BJ (cell line): ENCODE measurements around the gene MCF2. TPM values are rescaled to one million over a fixed set of nuclear protein-coding genes. Genes with fewer than 3 reads are reported as not detected.

Experiments used
- CTCF ChIA-PET: fragments of 350-600 bp; formaldehyde crosslinking; extraction: SDS; loops from one replicate; lab custom pipeline; 2021; ENCODE audit warnings: antibody characterized with exemption, inconsistent platforms; lab: Yijun Ruan, JAX
- POLR2A ChIA-PET: fragments of 300-600 bp; sonication (Branson Sonifier 250); formaldehyde crosslinking; extraction: SDS; loops from one replicate; lab custom pipeline; 2021; ENCODE audit warnings: antibody characterized with exemption; lab: Charles Lee
- DNase-seq: peaks from one replicate; pipeline ENCODE4 v3.0.0-alpha.2; 2011; ENCODE audit warnings: low read depth
- H3K27me3 ChIP-seq: 2 replicates; pipeline ENCODE4 v1.6.0; 2011; ENCODE audit warnings: low read length; ENCODE audit not compliant: control insufficient read depth, insufficient read depth
- H3K36me3 ChIP-seq: 2 replicates; pipeline ENCODE4 v1.5.1; 2011; ENCODE audit warnings: low read length; ENCODE audit not compliant: control insufficient read depth, insufficient read depth
- H3K4me3 ChIP-seq: 2 replicates; pipeline ENCODE4 v1.5.1; 2011; ENCODE audit warnings: low read depth, mild to moderate bottlenecking, control low read depth, low read length
- CTCF ChIP-seq: IDR thresholded peaks from 2 replicates; pipeline ENCODE4 v1.5.1; 2011; ENCODE audit warnings: low read depth, mild to moderate bottlenecking, control low read depth, inconsistent platforms, low read length, moderate library complexity; ENCODE audit not compliant: insufficient read depth
- polyA plus RNA-seq: library from polyadenylated mRNA; depleted of rRNA; stranded (reverse); fragments of >200 nt; gene quantifications from 2 replicates; pipeline ENCODE4 v1.2.3, GENCODE V29; 2011

The MCF2 gene
- polyA plus RNA-seq, 1 experiment = not detected

GRCh38 chrX:139566981-139567380 lies 141.0 kb downstream of the MCF2 start:
- H3K27me3 ChIP-seq = no peaks in the 10 kb centered on the region
- CTCF ChIA-PET = no interaction called here
- H3K4me3 ChIP-seq = no peak overlapping the region
- H3K36me3 ChIP-seq = no peaks in the 10 kb centered on the region
- DNase-seq = no peak
- POLR2A ChIA-PET = no interaction called here
- TF ChIP-seq CTCF = no peak

GRCh38 chrX:139563251-139563650 lies 144.7 kb downstream of the MCF2 start:
- no peak for TF ChIP-seq CTCF
- no peaks in the 10 kb centered on the region for H3K27me3 ChIP-seq
- DNase-seq = no peak
- no peak overlapping the region for H3K4me3 ChIP-seq
- ChIA-PET CTCF (no interaction called here), POLR2A (no interaction called here)
- no peaks in the 10 kb centered on the region for H3K36me3 ChIP-seq

- H3K36me3 ChIP-seq = no peaks in the 10 kb centered on the region
- ChIA-PET CTCF (interaction anchor here (1.1 kb wide), 1 partner anchor 714 kb away, joined by 3 read pairs; no protein-coding TSS in a partner anchor), POLR2A (no interaction called here)
- no peaks in the 10 kb centered on the region for H3K27me3 ChIP-seq
- no peak for TF ChIP-seq CTCF
- H3K4me3 ChIP-seq = no peak overlapping the region
- DNase-seq = no peak
Measured at GRCh38 chrX:139560221-139560620, 147.7 kb downstream of the MCF2 start.

- no peak for DNase-seq
- Histone ChIP-seq H3K36me3 (no peaks in the 10 kb centered on the region), H3K4me3 (no peak overlapping the region), H3K27me3 (no peaks in the 10 kb centered on the region)
- ChIA-PET POLR2A (no interaction called here), CTCF (interaction anchor here (1.0 to 1.1 kb wide), 2 partner anchors 714 to 784 kb away, joined by 3 read pairs; no protein-coding TSS in a partner anchor)
- TF ChIP-seq CTCF = peak; percentile 41; the same call in 1 of the 2 replicates
Measured at GRCh38 chrX:139559383-139560042, 148.5 kb downstream of the MCF2 start.

GRCh38 chrX:139554991-139555675 lies 152.8 kb downstream of the MCF2 start:
- Histone ChIP-seq H3K4me3 (no peak overlapping the region), H3K27me3 (no peaks in the 10 kb centered on the region), H3K36me3 (no peaks in the 10 kb centered on the region)
- ChIA-PET POLR2A (no interaction called here), CTCF (interaction anchor here (0.6 kb wide), 1 partner anchor 736 kb away, joined by 3 read pairs; no protein-coding TSS in a partner anchor)
- TF ChIP-seq CTCF = no peak
- no peak for DNase-seq
